ACHN (cell line): ENCODE results near the gene CHMP6.

Experiments
- DNase-seq: peaks from one replicate; pipeline ENCODE4 v3.0.0-alpha.2; 2015
- in situ Hi-C: cut with HindIII; loops from 2 replicates; pipeline ENCODE4 v1.10.0; 2017; ENCODE audit warnings: low sequenced_read_pairs, low pct_ligation_motif_present, low pct_unique_long_range_greater_than_20kb

CHMP6 gene

DNA sequence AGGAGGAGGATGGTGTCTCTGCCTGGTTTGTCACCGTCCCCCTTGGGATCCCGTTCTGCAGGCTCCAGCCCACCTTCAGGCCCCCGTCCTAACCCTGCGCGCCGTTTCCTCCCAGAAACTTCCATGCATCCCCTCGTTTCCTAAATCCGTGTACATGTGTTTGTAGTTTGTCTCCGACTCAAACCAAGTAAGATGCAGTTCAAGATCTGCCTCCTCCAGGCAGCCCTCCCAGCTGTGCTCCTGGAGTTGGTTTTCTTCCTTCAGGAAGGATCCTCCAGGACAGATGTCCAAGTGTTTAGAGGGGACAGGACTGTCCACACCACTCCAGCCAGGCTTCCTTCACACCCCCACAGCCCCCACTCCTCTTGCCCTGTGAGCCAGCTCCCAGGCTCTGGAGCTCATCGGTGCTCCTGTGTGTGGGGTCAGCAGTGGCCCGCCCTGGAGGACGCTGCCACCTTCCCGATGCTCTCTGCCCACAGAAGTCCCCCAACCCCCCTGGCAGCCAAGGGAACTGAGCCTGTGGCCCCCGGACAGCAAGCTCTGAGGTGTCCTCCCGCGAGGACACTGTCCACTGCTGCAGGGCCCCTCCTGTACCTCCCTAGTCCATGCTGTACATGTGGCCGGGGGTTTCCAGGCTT is 54.6 kb downstream of the CHMP6 start:
- no peak for DNase-seq
- in situ Hi-C loops = no loop called here

- DNase-seq = no peak
- in situ Hi-C loops = no loop called here
These were observed 55.2 kb downstream of the CHMP6 start for GRCh38 chr17:81046770-81047359.

DNA sequence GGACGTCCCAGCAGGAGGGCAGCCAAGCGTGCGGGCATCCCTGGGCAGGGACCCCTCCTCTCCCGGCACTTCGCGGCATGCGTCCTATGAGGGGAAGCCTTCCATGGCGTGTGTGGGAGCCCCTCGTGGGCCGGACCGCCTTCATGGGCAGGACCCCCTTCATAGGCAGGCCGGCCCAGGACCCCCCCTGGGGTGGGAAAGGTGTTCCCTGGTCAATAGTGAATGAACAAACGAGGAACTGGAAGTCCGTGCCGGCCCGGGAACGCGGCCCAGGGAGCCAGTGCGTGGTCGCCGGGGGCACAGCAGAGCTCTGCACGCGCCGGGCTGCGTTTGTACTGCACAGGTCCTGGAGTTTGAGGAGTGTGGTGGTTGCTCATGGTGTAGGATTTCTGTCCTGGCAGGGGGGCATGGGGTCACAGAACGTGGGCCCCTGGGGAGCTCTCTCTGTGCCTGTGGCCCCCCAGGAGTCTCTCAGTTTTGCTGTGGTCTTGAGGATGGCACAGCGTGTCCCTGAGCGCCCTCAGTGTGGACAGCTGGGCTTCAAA is 57.3 kb downstream of the CHMP6 start:
- no peak for DNase-seq
- in situ Hi-C loops = no loop called here

DNA sequence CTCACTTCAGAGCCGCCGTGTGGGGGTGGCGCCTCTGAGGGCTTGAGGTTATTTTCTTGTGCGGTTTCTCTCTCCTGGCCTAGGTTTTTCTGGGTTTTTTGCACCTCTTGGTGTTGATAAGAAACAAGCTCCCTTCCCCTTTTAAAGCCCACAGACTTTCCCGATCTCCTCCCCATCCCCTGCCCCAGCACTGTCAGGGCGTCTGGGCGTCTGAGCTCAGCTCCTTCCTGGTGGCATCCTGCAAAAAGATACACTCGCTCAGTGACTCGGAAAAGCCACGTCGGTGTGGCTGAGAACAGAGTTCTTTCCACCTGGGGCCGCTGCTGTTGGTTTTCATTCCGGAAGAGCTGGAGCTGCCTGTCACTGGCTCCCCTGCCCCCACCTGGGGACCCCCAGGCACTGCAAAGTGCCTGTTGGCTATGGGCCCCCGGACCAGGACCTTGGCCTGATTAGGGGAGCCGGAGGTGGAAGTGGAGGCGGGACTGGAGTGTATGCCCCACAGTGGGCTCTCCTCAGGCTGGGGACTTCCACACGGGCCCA is 57.8 kb downstream of the CHMP6 start:
- in situ Hi-C loops = no loop called here

More for the DNA sequence above, 57.8 kb downstream of the CHMP6 start:
- peak; percentile 55 for DNase-seq
